Measurements from ENCODE around the gene RHOB. TPM values are rescaled to one million over a fixed set of nuclear protein-coding genes. Genes with fewer than 3 reads are reported as not detected.
A peak's percentile ranks its signal among the peaks of the same experiment; 100 is the strongest.

Gene RHOB
- total RNA-seq = 1,000 to 10,000 TPM in 1 of 5 donors, 100 to 1,000 TPM in 4; 353 to 1,146 (median 607) TPM
- 100 to 1,000 TPM; 143 to 327 (median 145) TPM for polyA plus RNA-seq
- long read RNA-seq, donor 1, transcript RHOB-201 (1 exons, 2,372 nt) = major isoform, 98 of 98 reads
- long read RNA-seq, donor 1, partial matches to known transcripts = 0 of 98 reads
- long read RNA-seq, donor 1, other reads (novel, unspliced or antisense) = 0 of 98 reads
- long read RNA-seq, donor 2, transcript RHOB-201 (1 exons, 2,372 nt) = major isoform, 44 of 44 reads
- long read RNA-seq, donor 2, partial matches to known transcripts = 0 of 44 reads
- long read RNA-seq, donor 2, other reads (novel, unspliced or antisense) = 0 of 44 reads
- long read RNA-seq, donor 3, transcript RHOB-201 (1 exons, 2,372 nt) = major isoform, 117 of 117 reads
- long read RNA-seq, donor 3, partial matches to known transcripts = 0 of 117 reads
- long read RNA-seq, donor 3, other reads (novel, unspliced or antisense) = 0 of 117 reads
- long read RNA-seq, donor 4, transcript RHOB-201 (1 exons, 2,372 nt) = major isoform, 11 of 11 reads
- long read RNA-seq, donor 4, partial matches to known transcripts = 0 of 11 reads
- long read RNA-seq, donor 4, other reads (novel, unspliced or antisense) = 0 of 11 reads
- long read RNA-seq, donor 5, transcript RHOB-201 (1 exons, 2,372 nt) = major isoform, 175 of 175 reads
- long read RNA-seq, donor 5, partial matches to known transcripts = 0 of 175 reads
- long read RNA-seq, donor 5, other reads (novel, unspliced or antisense) = 0 of 175 reads
- long read RNA-seq, donor 6 = 0 reads
- long read RNA-seq, donor 7, transcript RHOB-201 (1 exons, 2,372 nt) = major isoform, 136 of 136 reads
- long read RNA-seq, donor 7, partial matches to known transcripts = 0 of 136 reads
- long read RNA-seq, donor 7, other reads (novel, unspliced or antisense) = 0 of 136 reads
- long read RNA-seq, donor 8, transcript RHOB-201 (1 exons, 2,372 nt) = major isoform, 151 of 151 reads
- long read RNA-seq, donor 8, partial matches to known transcripts = 0 of 151 reads
- long read RNA-seq, donor 8, other reads (novel, unspliced or antisense) = 0 of 151 reads
- long read RNA-seq, donor 9, transcript RHOB-201 (1 exons, 2,372 nt) = major isoform, 125 of 125 reads
- long read RNA-seq, donor 9, partial matches to known transcripts = 0 of 125 reads
- long read RNA-seq, donor 9, other reads (novel, unspliced or antisense) = 0 of 125 reads
- long read RNA-seq, donor 10, transcript RHOB-201 (1 exons, 2,372 nt) = major isoform, 74 of 74 reads
- long read RNA-seq, donor 10, partial matches to known transcripts = 0 of 74 reads
- long read RNA-seq, donor 10, other reads (novel, unspliced or antisense) = 0 of 74 reads

DNA sequence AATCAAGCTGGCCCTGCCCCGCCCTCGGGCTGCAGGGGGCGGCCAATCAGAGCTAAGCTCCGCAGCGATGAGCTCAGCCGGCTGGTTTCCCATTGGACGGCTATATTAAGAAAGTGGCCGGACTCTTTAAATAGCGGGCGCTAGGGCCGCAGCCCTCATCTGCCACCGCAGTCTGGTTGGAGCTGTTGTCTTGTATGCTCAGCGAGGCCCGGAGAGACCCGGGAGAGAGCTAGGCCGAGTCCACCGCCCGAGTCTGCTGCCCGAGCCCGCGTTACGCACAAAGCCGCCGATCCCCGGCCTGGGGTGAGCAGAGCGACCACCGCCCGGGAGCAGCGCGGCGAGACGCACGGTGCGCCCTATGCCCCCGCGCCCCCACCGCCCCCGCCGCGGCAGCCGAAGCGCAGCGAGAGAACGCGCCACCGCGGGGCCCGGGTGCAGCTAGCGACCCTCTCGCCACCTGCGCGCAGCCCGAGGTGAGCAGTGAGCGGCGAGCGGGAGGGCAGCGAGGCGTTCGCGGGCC is at the start of gene RHOB:
Gene RHOB (plus strand): TSS at position 158 of the 520 bp plus-strand sequence. CDS start 392 bp downstream, outside the sequence.
- H3K27ac ChIP-seq = peak within 1 kb of the TSS; percentile 98 to 100 (median 99)
- intact Hi-C loops (cut with DNase I; ENCODE audit: low total_unique reads) = loop anchor here (10.0 kb wide), 1 partner anchor 198 kb away; no protein-coding TSS in a partner anchor

DNA sequence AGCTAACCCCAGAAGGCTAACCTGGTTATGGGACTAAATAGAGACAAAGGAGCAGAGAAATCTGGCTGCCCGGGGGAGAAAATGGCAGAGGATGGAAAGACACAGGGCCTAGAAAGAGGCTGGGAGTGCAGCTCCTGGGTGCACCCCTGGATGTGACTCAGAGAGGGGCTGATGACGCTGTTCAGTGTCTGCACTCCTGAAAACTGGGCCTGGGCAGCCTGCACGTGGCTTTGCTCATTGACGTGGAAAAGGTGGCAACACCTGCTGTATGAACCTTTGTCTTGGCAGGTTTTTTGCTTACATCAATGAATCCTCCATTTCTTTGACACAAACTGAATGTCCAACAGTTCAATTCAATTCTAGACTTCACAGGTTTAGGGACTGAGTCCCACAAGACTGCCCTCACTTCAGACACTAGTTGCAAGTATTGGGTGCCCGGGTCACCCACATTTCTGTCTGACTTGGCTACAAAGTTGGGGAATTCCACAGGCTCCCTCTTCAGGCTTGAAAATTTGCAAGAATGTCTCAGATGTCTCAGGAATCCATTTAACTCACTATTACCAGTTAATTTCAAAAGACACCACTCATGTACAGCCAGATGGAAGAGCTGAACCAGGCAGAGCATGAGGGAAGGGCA is 48.9 kb upstream of the RHOB start:
- H3K27ac ChIP-seq = no peak overlapping the region
- H3K4me3 ChIP-seq = no peak overlapping the region
- DNase-seq = no peak
- intact Hi-C loops (cut with DNase I; ENCODE audit: low total_unique reads) = no loop called here
- TF ChIP-seq, protein P1, sequence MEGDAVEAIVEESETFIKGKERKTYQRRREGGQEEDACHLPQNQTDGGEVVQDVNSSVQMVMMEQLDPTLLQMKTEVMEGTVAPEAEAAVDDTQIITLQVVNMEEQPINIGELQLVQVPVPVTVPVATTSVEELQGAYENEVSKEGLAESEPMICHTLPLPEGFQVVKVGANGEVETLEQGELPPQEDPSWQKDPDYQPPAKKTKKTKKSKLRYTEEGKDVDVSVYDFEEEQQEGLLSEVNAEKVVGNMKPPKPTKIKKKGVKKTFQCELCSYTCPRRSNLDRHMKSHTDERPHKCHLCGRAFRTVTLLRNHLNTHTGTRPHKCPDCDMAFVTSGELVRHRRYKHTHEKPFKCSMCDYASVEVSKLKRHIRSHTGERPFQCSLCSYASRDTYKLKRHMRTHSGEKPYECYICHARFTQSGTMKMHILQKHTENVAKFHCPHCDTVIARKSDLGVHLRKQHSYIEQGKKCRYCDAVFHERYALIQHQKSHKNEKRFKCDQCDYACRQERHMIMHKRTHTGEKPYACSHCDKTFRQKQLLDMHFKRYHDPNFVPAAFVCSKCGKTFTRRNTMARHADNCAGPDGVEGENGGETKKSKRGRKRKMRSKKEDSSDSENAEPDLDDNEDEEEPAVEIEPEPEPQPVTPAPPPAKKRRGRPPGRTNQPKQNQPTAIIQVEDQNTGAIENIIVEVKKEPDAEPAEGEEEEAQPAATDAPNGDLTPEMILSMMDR (IDR thresholded peaks at IDR 0.05) = no peak
- TF ChIP-seq POLR2A (IDR thresholded peaks at IDR 0.05) (no peak), POLR2AphosphoS5 (IDR thresholded peaks at IDR 0.05) (no peak), EP300 (IDR thresholded peaks at IDR 0.05) (no peak)
- H3K36me3 ChIP-seq = no peaks in the 10 kb centered on the region
- H3K4me1 ChIP-seq = peaks cover 0 to 4% (median 0%) of the 10 kb centered on the region in 4 donors
- WGBS, 5 donors = 77 to 92% (median 91%) methylated on average over 5 of the region's 5 CpGs
- no peaks in the 10 kb centered on the region for H3K9me3 ChIP-seq
- H3K27me3 ChIP-seq = no peaks in the 10 kb centered on the region

More for the DNA sequence above, at the start of gene RHOB:
- peak within 1 kb of the TSS; percentile 75 to 98 (median 90) for H3K4me3 ChIP-seq
- WGBS, 5 donors = 0 to 1% (median 0%) methylated on average over 19 to 60 of the region's 60 CpGs; no CpG with 5 or more reads in 1 of the 5 donors
- TF ChIP-seq EP300 (IDR thresholded peaks at IDR 0.05) = no peak
- peak; percentile 83 to 100 (median 100) for TF ChIP-seq POLR2AphosphoS5 (IDR thresholded peaks at IDR 0.05)
- TF ChIP-seq, protein P1 (IDR thresholded peaks at IDR 0.05) = no peak
- TF ChIP-seq POLR2A (IDR thresholded peaks at IDR 0.05) = peak in 2 of 4 donors; percentile 92 to 98
- H3K4me1 ChIP-seq = peaks cover 25 to 68% (median 45%) of the 10 kb centered on the region in 4 donors
- peak; percentile 98 to 99 for DNase-seq
- H3K27me3 ChIP-seq = no peaks in the 10 kb centered on the region
- peaks cover 0 to 22% (median 12%) of the 10 kb centered on the region in 4 donors for H3K36me3 ChIP-seq
- H3K9me3 ChIP-seq = no peaks in the 10 kb centered on the region

DNA sequence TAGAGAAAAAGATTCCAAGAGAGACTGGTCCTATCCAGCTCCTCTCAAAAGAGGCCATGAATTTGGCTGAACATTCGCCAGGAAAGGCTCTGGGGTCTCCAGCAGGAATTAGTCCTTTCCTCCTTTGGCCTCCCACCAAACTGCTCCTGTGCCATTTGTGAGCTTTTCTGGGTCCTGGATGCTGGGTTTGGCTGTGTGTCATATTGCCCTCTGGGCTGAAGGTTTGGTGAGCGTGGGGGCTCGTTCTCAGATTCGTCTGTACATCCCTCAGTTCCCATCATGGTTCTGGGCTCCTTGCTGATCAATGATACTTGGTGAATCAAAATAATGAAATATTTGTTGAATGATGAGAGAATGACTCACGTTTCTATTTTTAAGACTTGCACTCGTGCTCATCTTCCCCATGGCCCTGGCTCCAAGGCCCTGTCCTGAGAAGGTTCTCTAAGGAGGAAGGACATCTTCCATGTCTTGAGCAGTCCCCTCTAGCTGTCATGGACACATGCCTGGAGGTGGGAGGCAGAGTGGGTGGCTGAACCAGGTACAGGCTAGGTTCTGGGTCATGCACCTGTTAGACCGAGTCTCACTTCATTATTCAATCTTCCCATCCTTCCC is 47.8 kb upstream of the RHOB start:
- 70 to 78% (median 72%) methylated on average over 7 of the region's 7 CpGs for WGBS, 5 donors
- no peak overlapping the region for H3K4me3 ChIP-seq
- intact Hi-C loops (cut with DNase I; ENCODE audit: low total_unique reads) = no loop called here
- no peaks in the 10 kb centered on the region for H3K27me3 ChIP-seq
- H3K27ac ChIP-seq = no peak overlapping the region
- peaks cover 0 to 4% (median 0%) of the 10 kb centered on the region in 4 donors for H3K4me1 ChIP-seq
- no peaks in the 10 kb centered on the region for H3K36me3 ChIP-seq
- no peak for DNase-seq
- H3K9me3 ChIP-seq = no peaks in the 10 kb centered on the region
- TF ChIP-seq POLR2AphosphoS5 (IDR thresholded peaks at IDR 0.05) = no peak
- TF ChIP-seq, protein P1 (IDR thresholded peaks at IDR 0.05) = no peak
- TF ChIP-seq EP300 (IDR thresholded peaks at IDR 0.05) = no peak
- no peak for TF ChIP-seq POLR2A (IDR thresholded peaks at IDR 0.05)
